Panc1 (cell line): ENCODE results near the gene USP4. TPM values are rescaled to one million over a fixed set of nuclear protein-coding genes. Genes with fewer than 3 reads are reported as not detected.

ENCODE experiments used
- ATAC-seq: fragments of 200-7000 bp; cut with Tn5 transposase; 2 replicates; pipeline ENCODE4 v1.9.1; 2020; ENCODE audit warnings: mild to moderate bottlenecking, moderate library complexity
- Bru-seq: library from RNA; stranded (reverse); fragments of 400-500 nt; gene quantifications from one replicate; lab custom pipeline; 2021; lab: Mats Ljungman, UMichigan
- BruChase-seq, 2 experiments: library from RNA; stranded (reverse); fragments of 400-500 nt; gene quantifications; one replicate each; lab custom pipeline; 2021; lab: Mats Ljungman, UMichigan
- BruUV-seq: library from RNA; stranded (reverse); fragments of 400-500 nt; replicated peaks from 2 replicates; lab custom pipeline; 2021; lab: Mats Ljungman, UMichigan
- CTCF ChIA-PET: fragments of 300-600 bp; sonication (Branson Sonifier 250); formaldehyde crosslinking; loops from one replicate; lab custom pipeline; 2022; ENCODE audit warnings: antibody characterized with exemption; lab: Charles Lee
- POLR2A ChIA-PET: fragments of 300-600 bp; sonication (Branson Sonifier 250); formaldehyde crosslinking; loops from one replicate; lab custom pipeline; 2022; ENCODE audit warnings: antibody characterized with exemption; lab: Charles Lee
- DNase-seq: peaks from one replicate; pipeline ENCODE4 v3.0.0-alpha.2; 2010; ENCODE audit warnings: low read depth, low spot score
- H3K27ac ChIP-seq: 2 replicates; pipeline ENCODE4 v1.5.1; 2011; ENCODE audit warnings: mild to moderate bottlenecking, low read length, inconsistent platforms
- H3K27me3 ChIP-seq: fragments of 200-500 bp; sonication (Bioruptor generic); 2 replicates; pipeline ENCODE4 v1.6.0; 2014; ENCODE audit warnings: low read length, inconsistent platforms; ENCODE audit not compliant: control insufficient read depth, insufficient read depth
- H3K36me3 ChIP-seq: fragments of 200-500 bp; sonication (Bioruptor generic); 2 replicates; pipeline ENCODE4 v1.5.1; 2014; ENCODE audit warnings: inconsistent platforms, mild to moderate bottlenecking, low read length, moderate library complexity; ENCODE audit not compliant: control insufficient read depth, insufficient read depth
- H3K4me1 ChIP-seq: 2 replicates; pipeline ENCODE4 v1.5.1; 2011; ENCODE audit warnings: inconsistent platforms, mild to moderate bottlenecking, low read length, moderate library complexity; ENCODE audit not compliant: control insufficient read depth, insufficient read depth
- H3K4me3 ChIP-seq, 2 experiments: 2 replicates each; pipeline ENCODE4 v1.5.1; 2011 to 2012; ENCODE audit warnings: low read depth in 2 of 2, low read length in 2 of 2, mild to moderate bottlenecking in 2 of 2, inconsistent platforms in 1 of 2, moderate library complexity in 1 of 2
- H3K9me3 ChIP-seq: fragments of 200-500 bp; sonication (Bioruptor generic); 2 replicates; pipeline ENCODE4 v1.5.1; 2014; ENCODE audit warnings: low read depth, mild to moderate bottlenecking, inconsistent platforms, low read length, moderate library complexity; ENCODE audit not compliant: control insufficient read depth, insufficient read depth
- POLR2AphosphoS5 ChIP-seq: IDR thresholded peaks from 2 replicates; pipeline ENCODE4 v1.6.1; 2012; ENCODE audit warnings: mild to moderate bottlenecking, low read depth, low read length, moderate library complexity
- REST ChIP-seq, 2 experiments: IDR thresholded peaks; 2 replicates each; pipeline ENCODE4 v1.6.1; 2011 to 2012; ENCODE audit warnings: low read depth in 2 of 2, control low read depth in 1 of 2, low read length in 1 of 2, mild to moderate bottlenecking in 1 of 2, moderate library complexity in 1 of 2; ENCODE audit not compliant: insufficient read depth in 1 of 2
- SIN3A ChIP-seq: IDR thresholded peaks from 2 replicates; pipeline ENCODE4 v1.6.1; 2012; ENCODE audit warnings: low read depth, mild to moderate bottlenecking, low read length, moderate library complexity, borderline replicate concordance; ENCODE audit not compliant: insufficient read depth
- TCF7L2 ChIP-seq: IDR thresholded peaks from 2 replicates; pipeline ENCODE4 v1.6.1; 2011; ENCODE audit warnings: mild to moderate bottlenecking, low read depth, low read length, inconsistent platforms
- in situ Hi-C: cut with HindIII; loops from 2 replicates; pipeline ENCODE4 v1.10.0; 2016; ENCODE audit warnings: low sequenced_read_pairs, low pct_unique_long_range_greater_than_20kb
- intact Hi-C: fragments of 100-400 bp; cut with micrococcal nuclease; formaldehyde crosslinking; loops from one replicate; pipeline ENCODE4 v1.10.0; 2022; ENCODE audit not compliant: unreplicated experiment
- long read RNA-seq: library from polyadenylated mRNA; unstranded; transcript quantifications from one replicate; pipeline ENCODE4 v2.0.0, GENCODE V29; 2021; ENCODE audit not compliant: unreplicated experiment
- polyA plus RNA-seq: library from polyadenylated mRNA; unstranded; fragments of >200 nt; gene quantifications from one replicate; pipeline ENCODE4 v1.2.1, GENCODE V29; 2012; ENCODE audit warnings: missing spikeins; ENCODE audit not compliant: insufficient read length
- total RNA-seq: library from RNA; stranded (reverse); gene quantifications from one replicate; pipeline ENCODE4 v1.2.1, GENCODE V29; 2021; ENCODE audit not compliant: unreplicated experiment
- TF ChIP-seq, protein P1 (sequence below): fragments of 450-650 bp; IDR thresholded peaks from 2 replicates; pipeline ENCODE4 v1.5.1; 2017; ENCODE audit warnings: mild to moderate bottlenecking

Gene USP4, protein sequence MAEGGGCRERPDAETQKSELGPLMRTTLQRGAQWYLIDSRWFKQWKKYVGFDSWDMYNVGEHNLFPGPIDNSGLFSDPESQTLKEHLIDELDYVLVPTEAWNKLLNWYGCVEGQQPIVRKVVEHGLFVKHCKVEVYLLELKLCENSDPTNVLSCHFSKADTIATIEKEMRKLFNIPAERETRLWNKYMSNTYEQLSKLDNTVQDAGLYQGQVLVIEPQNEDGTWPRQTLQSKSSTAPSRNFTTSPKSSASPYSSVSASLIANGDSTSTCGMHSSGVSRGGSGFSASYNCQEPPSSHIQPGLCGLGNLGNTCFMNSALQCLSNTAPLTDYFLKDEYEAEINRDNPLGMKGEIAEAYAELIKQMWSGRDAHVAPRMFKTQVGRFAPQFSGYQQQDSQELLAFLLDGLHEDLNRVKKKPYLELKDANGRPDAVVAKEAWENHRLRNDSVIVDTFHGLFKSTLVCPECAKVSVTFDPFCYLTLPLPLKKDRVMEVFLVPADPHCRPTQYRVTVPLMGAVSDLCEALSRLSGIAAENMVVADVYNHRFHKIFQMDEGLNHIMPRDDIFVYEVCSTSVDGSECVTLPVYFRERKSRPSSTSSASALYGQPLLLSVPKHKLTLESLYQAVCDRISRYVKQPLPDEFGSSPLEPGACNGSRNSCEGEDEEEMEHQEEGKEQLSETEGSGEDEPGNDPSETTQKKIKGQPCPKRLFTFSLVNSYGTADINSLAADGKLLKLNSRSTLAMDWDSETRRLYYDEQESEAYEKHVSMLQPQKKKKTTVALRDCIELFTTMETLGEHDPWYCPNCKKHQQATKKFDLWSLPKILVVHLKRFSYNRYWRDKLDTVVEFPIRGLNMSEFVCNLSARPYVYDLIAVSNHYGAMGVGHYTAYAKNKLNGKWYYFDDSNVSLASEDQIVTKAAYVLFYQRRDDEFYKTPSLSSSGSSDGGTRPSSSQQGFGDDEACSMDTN
- total RNA-seq (39.9 TPM), Bru-seq, nascent RNA (percentile 64 among the genes with signal in this experiment), BruChase-seq, experiment 1, labeled RNA remaining after a 2-hour chase (percentile 66 among the genes with signal in this experiment), BruChase-seq, experiment 2, labeled RNA remaining after a 6-hour chase (percentile 75 among the genes with signal in this experiment)
- polyA plus RNA-seq, result 37.7 TPM
- long read RNA-seq, transcript USP4-202 (21 exons, 3,222 nt), result minor isoform, 42 of 168 reads
- long read RNA-seq, transcript USP4-201 (22 exons, 3,126 nt), result major isoform, 58 of 168 reads
- long read RNA-seq, partial matches to known transcripts, result 21 of 168 reads
- long read RNA-seq, other reads (novel, unspliced or antisense), result 46 of 168 reads

GRCh38 chr3:49339941-49340800 is at the start of gene USP4:
USP4 (minus strand) TSS chr3:49340053; CDS start chr3:49340024, 29 bp downstream.
- intact Hi-C loops (no loop called here), in situ Hi-C loops (no loop called here)
- DNase-seq (peak; percentile 47), ATAC-seq (peak; percentile 97)
- TF ChIP-seq SIN3A (0 out of 2 replicates have a peak, but pooled peaks have one; percentile 70), POLR2AphosphoS5 (peak; percentile 62; the same call in 1 of the 2 replicates), REST (IDR thresholded peaks at IDR 0.05; ENCODE audit: insufficient read depth in 1 of 2, low read depth in 2 of 2, low read length in 1 of 2) (no peak), TCF7L2 (no peak)
- TF ChIP-seq, protein P1, sequence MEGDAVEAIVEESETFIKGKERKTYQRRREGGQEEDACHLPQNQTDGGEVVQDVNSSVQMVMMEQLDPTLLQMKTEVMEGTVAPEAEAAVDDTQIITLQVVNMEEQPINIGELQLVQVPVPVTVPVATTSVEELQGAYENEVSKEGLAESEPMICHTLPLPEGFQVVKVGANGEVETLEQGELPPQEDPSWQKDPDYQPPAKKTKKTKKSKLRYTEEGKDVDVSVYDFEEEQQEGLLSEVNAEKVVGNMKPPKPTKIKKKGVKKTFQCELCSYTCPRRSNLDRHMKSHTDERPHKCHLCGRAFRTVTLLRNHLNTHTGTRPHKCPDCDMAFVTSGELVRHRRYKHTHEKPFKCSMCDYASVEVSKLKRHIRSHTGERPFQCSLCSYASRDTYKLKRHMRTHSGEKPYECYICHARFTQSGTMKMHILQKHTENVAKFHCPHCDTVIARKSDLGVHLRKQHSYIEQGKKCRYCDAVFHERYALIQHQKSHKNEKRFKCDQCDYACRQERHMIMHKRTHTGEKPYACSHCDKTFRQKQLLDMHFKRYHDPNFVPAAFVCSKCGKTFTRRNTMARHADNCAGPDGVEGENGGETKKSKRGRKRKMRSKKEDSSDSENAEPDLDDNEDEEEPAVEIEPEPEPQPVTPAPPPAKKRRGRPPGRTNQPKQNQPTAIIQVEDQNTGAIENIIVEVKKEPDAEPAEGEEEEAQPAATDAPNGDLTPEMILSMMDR, result peak; percentile 49; the same call in 1 of the 2 replicates
- ChIA-PET CTCF (interaction anchor here (1.2 kb wide), 1 partner anchor 109 kb away, joined by 4 read pairs; no protein-coding TSS in a partner anchor), POLR2A (interaction anchor here (0.6 to 0.7 kb wide), 3 partner anchors 34 to 180 kb away, joined by 4 to 16 read pairs (median 6); no protein-coding TSS in a partner anchor)
- peak within 1 kb of the TSS; percentile 72 to 83 for H3K4me3 ChIP-seq
- no peaks in the 10 kb centered on the region for H3K27me3 ChIP-seq
- H3K9me3 ChIP-seq, result no peaks in the 10 kb centered on the region
- H3K27ac ChIP-seq, result peak within 1 kb of the TSS; percentile 91
- H3K4me1 ChIP-seq, result peaks cover 3% of the 10 kb centered on the region; the same call in 1 of the 2 replicates
- no TSS peak for BruUV-seq
- peaks cover 7% of the 10 kb centered on the region for H3K36me3 ChIP-seq
